Peyer's patch (tissue), 4 donors: ENCODE measurements around the gene AKR7A3.

Source experiments
- CTCF ChIP-seq, 6 experiments: fragments of 450-650 bp in 4 of 6; fragments of 200-600 bp in 2 of 6; sonication (generic) in 1 of 6; IDR thresholded peaks; one replicate each; pipeline ENCODE4 v1.5.1; 2017 to 2019; ENCODE audit warnings: antibody characterized with exemption in 6 of 6, mild to moderate bottlenecking in 3 of 6, moderate library complexity in 1 of 6
- POLR2A ChIP-seq, 2 donors: fragments of 450-650 bp; IDR thresholded peaks; one replicate each; pipeline ENCODE4 v1.5.1; 2017; ENCODE audit warnings: antibody characterized with exemption in 2 of 2, mild to moderate bottlenecking in 2 of 2, moderate library complexity in 2 of 2

- no peak for TF ChIP-seq CTCF (IDR thresholded peaks at IDR 0.05)
- TF ChIP-seq POLR2A (IDR thresholded peaks at IDR 0.05) = no peak
These were observed 30.2 kb downstream of the AKR7A3 start for GRCh38 chr1:19258353-19258752.
